H9 (cell line): Measurements from ENCODE around the gene FAM222B. TPM values are rescaled to one million over a fixed set of nuclear protein-coding genes. Genes with fewer than 3 reads are reported as not detected.
A peak's percentile ranks its signal among the peaks of the same experiment; 100 is the strongest.

Experiments used
- DNase-seq: peaks from one replicate; pipeline ENCODE4 v3.0.0-alpha.2; 2017
- H2AFZ ChIP-seq: one replicate; pipeline ENCODE4 v1.6.1; 2013; ENCODE audit warnings: mild to moderate bottlenecking, low read length, control low read depth, moderate library complexity
- H2AK5ac ChIP-seq: 2 replicates; pipeline ENCODE4 v1.6.1; 2013; ENCODE audit warnings: low read length, control low read depth, mixed read lengths; ENCODE audit not compliant: insufficient read length
- H2BK120ac ChIP-seq: one replicate; pipeline ENCODE4 v1.6.1; 2013; ENCODE audit warnings: low read depth, mild to moderate bottlenecking, low read length, control low read depth, inconsistent platforms; ENCODE audit not compliant: poor library complexity, severe bottlenecking
- H2BK12ac ChIP-seq: 2 replicates; pipeline ENCODE4 v1.6.1; 2013; ENCODE audit warnings: low read length, control low read depth, mixed read lengths, low read depth; ENCODE audit not compliant: insufficient read length
- H2BK15ac ChIP-seq: 2 replicates; pipeline ENCODE4 v1.6.1; 2013; ENCODE audit warnings: low read depth, low read length, control low read depth
- H2BK20ac ChIP-seq: one replicate; pipeline ENCODE4 v1.6.1; 2013; ENCODE audit warnings: low read depth, mild to moderate bottlenecking, low read length, control low read depth, inconsistent platforms; ENCODE audit not compliant: poor library complexity, severe bottlenecking
- H2BK5ac ChIP-seq: 2 replicates; pipeline ENCODE4 v1.6.1; 2013; ENCODE audit warnings: low read length, control low read depth, mixed read lengths; ENCODE audit not compliant: insufficient read length
- H3K14ac ChIP-seq: 2 replicates; pipeline ENCODE4 v1.6.1; 2013; ENCODE audit warnings: low read length, control low read depth; ENCODE audit not compliant: insufficient read depth
- H3K18ac ChIP-seq: 2 replicates; pipeline ENCODE4 v1.6.1; 2013; ENCODE audit warnings: low read depth, mild to moderate bottlenecking, mixed read lengths, low read length, control low read depth; ENCODE audit not compliant: insufficient read length
- H3K23ac ChIP-seq: 2 replicates; pipeline ENCODE4 v1.6.1; 2013; ENCODE audit warnings: low read length, control low read depth, mixed read lengths, low read depth; ENCODE audit not compliant: insufficient read length
- H3K23me2 ChIP-seq: 2 replicates; pipeline ENCODE4 v1.6.1; 2013; ENCODE audit warnings: low read depth, mild to moderate bottlenecking, mixed read lengths, low read length, control low read depth; ENCODE audit not compliant: insufficient read length, poor library complexity, severe bottlenecking
- H3K27ac ChIP-seq: 2 replicates; pipeline ENCODE4 v1.5.1; 2013; ENCODE audit warnings: low read length, control low read depth, mixed read lengths, low read depth; ENCODE audit not compliant: insufficient read length
- H3K27me3 ChIP-seq: 2 replicates; pipeline ENCODE4 v1.6.1; 2013; ENCODE audit warnings: low read length, control low read depth, inconsistent platforms; ENCODE audit not compliant: insufficient read depth
- H3K4ac ChIP-seq: 2 replicates; pipeline ENCODE4 v1.6.1; 2013; ENCODE audit warnings: low read depth, mild to moderate bottlenecking, control low read depth, inconsistent platforms, low read length, moderate library complexity
- H3K4me1 ChIP-seq: 2 replicates; pipeline ENCODE4 v1.6.1; 2013; ENCODE audit warnings: low read length, control low read depth, inconsistent platforms; ENCODE audit not compliant: insufficient read depth
- H3K4me2 ChIP-seq: 2 replicates; pipeline ENCODE4 v1.6.1; 2013; ENCODE audit warnings: low read length, control low read depth, mixed read lengths; ENCODE audit not compliant: insufficient read length, insufficient read depth
- H3K56ac ChIP-seq: 2 replicates; pipeline ENCODE4 v1.6.1; 2013; ENCODE audit warnings: low read depth, mild to moderate bottlenecking, mixed read lengths, low read length, control low read depth; ENCODE audit not compliant: insufficient read length
- H3K79me1 ChIP-seq: 2 replicates; pipeline ENCODE4 v1.6.1; 2013; ENCODE audit warnings: low read depth, mild to moderate bottlenecking, moderate library complexity, low read length, control low read depth, inconsistent platforms; ENCODE audit not compliant: insufficient read depth, poor library complexity, severe bottlenecking
- H3K79me2 ChIP-seq: 2 replicates; pipeline ENCODE4 v1.6.1; 2013; ENCODE audit warnings: low read length, control low read depth, inconsistent platforms; ENCODE audit not compliant: insufficient read depth
- H3K9ac ChIP-seq: 2 replicates; pipeline ENCODE4 v1.6.1; 2013; ENCODE audit warnings: low read length, control low read depth, mixed read lengths; ENCODE audit not compliant: insufficient read length; ENCODE audit errors: extremely low read depth
- H3K9me3 ChIP-seq: one replicate; pipeline ENCODE4 v1.6.1; 2013; ENCODE audit warnings: low read depth, low read length, inconsistent platforms; ENCODE audit not compliant: control insufficient read depth
- H3T11ph ChIP-seq: one replicate; pipeline ENCODE4 v1.6.1; 2013; ENCODE audit warnings: mild to moderate bottlenecking, low read length, control low read depth, inconsistent platforms
- H4K20me1 ChIP-seq: one replicate; pipeline ENCODE4 v1.6.1; 2013; ENCODE audit not compliant: control insufficient read depth, insufficient read length, insufficient read depth
- H4K5ac ChIP-seq: 2 replicates; pipeline ENCODE4 v1.6.1; 2013; ENCODE audit warnings: low read depth, mild to moderate bottlenecking, mixed read lengths, low read length, control low read depth; ENCODE audit not compliant: insufficient read length
- H4K8ac ChIP-seq: replicated peaks from 2 replicates; pipeline ENCODE4 v1.6.1; 2013; ENCODE audit warnings: low read length, control low read depth, mixed read lengths, low read depth; ENCODE audit not compliant: insufficient read length
- H4K91ac ChIP-seq: 2 replicates; pipeline ENCODE4 v1.6.1; 2013; ENCODE audit warnings: low read depth, mild to moderate bottlenecking, moderate library complexity, mixed read lengths, low read length, control low read depth; ENCODE audit not compliant: insufficient read length
- H3K27ac Mint-ChIP-seq, 3 experiments: 2 replicates in 2 of 3; 3 replicates in 1 of 3; pipeline ENCODE4 v1.8.0; 2020 to 2021; ENCODE audit warnings: mixed read lengths in 3 of 3, mild to moderate bottlenecking in 1 of 3, moderate library complexity in 1 of 3
- H3K27me3 Mint-ChIP-seq: 2 replicates; pipeline ENCODE4 v1.8.0; 2021; ENCODE audit warnings: low read depth, mild to moderate bottlenecking, moderate library complexity, mixed read lengths
- H3K36me3 Mint-ChIP-seq, 3 experiments: 2 replicates in 2 of 3; 3 replicates in 1 of 3; pipeline ENCODE4 v1.8.0; 2020 to 2021; ENCODE audit warnings: low read depth in 3 of 3, mixed read lengths in 3 of 3; ENCODE audit not compliant: insufficient read depth in 1 of 3
- H3K4me1 Mint-ChIP-seq, 2 experiments: 2 replicates each; pipeline ENCODE4 v1.8.0; 2020; ENCODE audit warnings: mixed read lengths in 2 of 2
- H3K4me3 Mint-ChIP-seq, 2 experiments: 2 replicates in 1 of 2; 3 replicates in 1 of 2; pipeline ENCODE4 v1.8.0; 2020 to 2021; ENCODE audit warnings: mild to moderate bottlenecking in 2 of 2, mixed read lengths in 2 of 2, moderate library complexity in 1 of 2
- H3K9me3 Mint-ChIP-seq, 2 experiments: 2 replicates in 1 of 2; 3 replicates in 1 of 2; pipeline ENCODE4 v1.8.0; 2020; ENCODE audit warnings: mild to moderate bottlenecking in 2 of 2, mixed read lengths in 2 of 2, moderate library complexity in 1 of 2
- CTCF ChIP-seq: fragments of 200-600 bp; sonication (generic); conservative IDR thresholded peaks from 3 replicates; pipeline ENCODE4 v1.8.0; 2021; ENCODE audit warnings: antibody characterized with exemption, mild to moderate bottlenecking
- WGBS: extraction: QIAGEN DNeasy Blood & Tissue Kit; methylation state at CpG from one replicate; pipeline ENCODE4 v1.1.7; 2013; ENCODE audit warnings: missing lambda C conversion rate, low lambda C conversion rate, mixed read lengths; ENCODE audit not compliant: insufficient read length; ENCODE audit errors: extremely low coverage; 5-methylcytosine and 5-hydroxymethylcytosine counted together
- total RNA-seq: library from RNA; stranded (reverse); gene quantifications from 2 replicates; pipeline ENCODE4 v1.2.1, GENCODE V29; 2021

Gene FAM222B
- total RNA-seq, 1 experiment from 2014 or later: 76.1 TPM

GRCh38 chr17:28726226-28726626 is 116.4 kb downstream of the FAM222B start, which contains the start of gene TLCD1:
TSS of gene TLCD1 (minus strand) at chr17:28726233. CDS start at chr17:28726097, 136 bp downstream.
- Mint-ChIP-seq H3K4me3 (peak within 1 kb of the TSS; percentile 95 to 96), H3K27me3 (no peaks in the 10 kb centered on the region; the same call in 1 of the 2 replicates), H3K4me1 (peaks cover 33 to 44% of the 10 kb centered on the region in 2 experiments), H3K36me3 (peaks cover 30 to 41% (median 34%) of the 10 kb centered on the region in 3 experiments; a peak in 6 of 7 replicates), H3K9me3 (no peaks in the 10 kb centered on the region; a peak in 2 of 5 replicates), H3K27ac (peak within 1 kb of the TSS; percentile 99 to 100 (median 99))
- Histone ChIP-seq H3K27me3 (no peaks in the 10 kb centered on the region), H2BK12ac (peak within 1 kb of the TSS; percentile 26), H4K20me1 (no peaks in the 10 kb centered on the region), H2BK20ac (no peak within 1 kb of the TSS), H3K18ac (peak within 1 kb of the TSS; percentile 94), H3K79me2 (peaks cover 5% of the 10 kb centered on the region; the same call in 1 of the 2 replicates), H2BK5ac (peak within 1 kb of the TSS; percentile 71), H2AK5ac (no peak within 1 kb of the TSS), H3K56ac (no peak within 1 kb of the TSS), H3K14ac (peak within 1 kb of the TSS; percentile 95), H2BK120ac (peak within 1 kb of the TSS; percentile 88), H4K91ac (no peak within 1 kb of the TSS), H3K23me2 (peaks cover 20% of the 10 kb centered on the region), H3T11ph (no peak within 1 kb of the TSS), H3K9ac (peak within 1 kb of the TSS; percentile 92), H3K23ac (no peak within 1 kb of the TSS), H3K9me3 (no peaks in the 10 kb centered on the region), H2AFZ (no peak within 1 kb of the TSS), H3K4ac (no peak within 1 kb of the TSS; the same call in 1 of the 2 replicates), H3K4me2 (peak within 1 kb of the TSS; percentile 79), H3K79me1 (peaks cover 3% of the 10 kb centered on the region), H4K8ac (no peak within 1 kb of the TSS), H3K27ac (peak within 1 kb of the TSS; percentile 92), H3K4me1 (0 out of 2 replicates have a peak, but pooled peaks cover 7% of the 10 kb centered on the region), H4K5ac (peak within 1 kb of the TSS; percentile 85), H2BK15ac (no peak within 1 kb of the TSS)
- no CpG with 5 or more reads among the region's 49 CpGs for WGBS
- DNase-seq: peak; percentile 90
- TF ChIP-seq CTCF: no peak
